ENCODE results near the gene CD81.

CD81 gene

GRCh38 chr11:2388431-2389376, 11.6 kb downstream of the CD81 start:
- DNase-seq (ENCODE audit: insufficient read length, low spot score) (no peak), FAIRE-seq (no peak)

GRCh38 chr11:2389377-2390026, 12.4 kb downstream of the CD81 start:
- FAIRE-seq (peak; percentile 54), DNase-seq (ENCODE audit: insufficient read length, low spot score) (no peak)

GRCh38 chr11:2390091-2390724, 13.1 kb downstream of the CD81 start:
- FAIRE-seq (no peak), DNase-seq (ENCODE audit: insufficient read length, low spot score) (no peak)

DNA sequence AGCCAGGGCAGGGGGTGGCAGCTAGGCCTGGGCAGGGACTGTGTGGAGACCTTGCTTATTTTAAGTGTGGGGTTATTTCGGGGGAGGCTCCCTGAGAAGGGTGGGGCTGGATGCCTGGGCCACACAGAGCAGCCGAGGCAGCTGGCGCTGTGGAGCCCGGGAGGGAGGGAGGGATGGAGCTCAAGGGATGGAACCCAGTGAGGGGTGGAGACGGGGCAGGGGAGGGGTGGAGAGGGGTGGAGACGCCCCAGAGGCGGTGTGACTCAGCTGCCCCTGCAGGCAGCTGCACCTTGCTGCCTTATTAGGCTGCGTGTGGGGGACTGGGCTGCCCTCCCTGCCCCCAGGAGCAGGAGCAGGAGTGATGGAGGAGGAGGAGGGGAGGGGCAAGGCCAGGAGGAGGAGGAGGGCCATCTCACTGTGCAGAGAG, 13.6 kb downstream of the CD81 start:
- DNase-seq (ENCODE audit: insufficient read length, low spot score): no peak
- FAIRE-seq: no peak

- DNase-seq (ENCODE audit: insufficient read length, low spot score): no peak
- FAIRE-seq: no peak
Measured at GRCh38 chr11:2391181-2391975, 14.3 kb downstream of the CD81 start.

DNA sequence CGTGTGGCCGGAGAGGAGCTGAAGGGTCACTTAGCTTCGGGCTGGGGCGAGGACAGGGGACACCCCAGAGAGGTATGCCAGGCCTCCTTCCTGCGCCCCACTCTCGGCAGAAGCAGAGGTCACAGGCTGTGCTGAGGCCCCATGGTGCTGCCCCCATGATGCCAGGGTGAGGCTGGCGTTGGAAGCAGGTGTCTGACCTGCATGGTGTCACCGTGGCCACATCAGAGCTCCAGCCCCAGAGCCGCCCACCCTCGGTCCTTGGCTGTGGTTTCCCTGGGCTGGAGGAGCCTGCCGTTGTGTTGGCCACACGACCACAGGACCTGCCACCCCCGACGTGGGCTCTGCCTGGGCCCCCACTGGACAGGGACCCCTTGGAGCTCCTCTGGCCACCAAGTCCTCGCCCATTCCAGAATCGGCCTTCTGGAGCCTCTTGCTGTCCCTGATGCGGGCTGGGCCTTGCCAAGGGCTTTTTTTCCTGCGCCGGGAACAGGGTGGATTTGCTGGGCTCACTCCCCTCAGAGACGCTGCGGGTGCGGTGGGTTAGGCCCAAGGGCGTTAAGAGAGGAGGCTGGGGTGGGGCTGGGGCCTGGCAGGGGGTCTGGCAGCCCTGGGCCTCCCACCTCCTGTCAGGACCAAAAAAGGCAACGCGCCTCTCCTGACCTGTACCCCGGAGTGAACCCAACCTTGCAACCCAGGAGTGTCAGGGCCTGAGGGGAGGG, 15.3 kb downstream of the CD81 start:
- FAIRE-seq: no peak
- no peak for DNase-seq (ENCODE audit: insufficient read length, low spot score)

GRCh38 chr11:2393111-2393868, 16.2 kb downstream of the CD81 start:
- DNase-seq (ENCODE audit: insufficient read length, low spot score): no peak
- FAIRE-seq: peak; percentile 54

DNA sequence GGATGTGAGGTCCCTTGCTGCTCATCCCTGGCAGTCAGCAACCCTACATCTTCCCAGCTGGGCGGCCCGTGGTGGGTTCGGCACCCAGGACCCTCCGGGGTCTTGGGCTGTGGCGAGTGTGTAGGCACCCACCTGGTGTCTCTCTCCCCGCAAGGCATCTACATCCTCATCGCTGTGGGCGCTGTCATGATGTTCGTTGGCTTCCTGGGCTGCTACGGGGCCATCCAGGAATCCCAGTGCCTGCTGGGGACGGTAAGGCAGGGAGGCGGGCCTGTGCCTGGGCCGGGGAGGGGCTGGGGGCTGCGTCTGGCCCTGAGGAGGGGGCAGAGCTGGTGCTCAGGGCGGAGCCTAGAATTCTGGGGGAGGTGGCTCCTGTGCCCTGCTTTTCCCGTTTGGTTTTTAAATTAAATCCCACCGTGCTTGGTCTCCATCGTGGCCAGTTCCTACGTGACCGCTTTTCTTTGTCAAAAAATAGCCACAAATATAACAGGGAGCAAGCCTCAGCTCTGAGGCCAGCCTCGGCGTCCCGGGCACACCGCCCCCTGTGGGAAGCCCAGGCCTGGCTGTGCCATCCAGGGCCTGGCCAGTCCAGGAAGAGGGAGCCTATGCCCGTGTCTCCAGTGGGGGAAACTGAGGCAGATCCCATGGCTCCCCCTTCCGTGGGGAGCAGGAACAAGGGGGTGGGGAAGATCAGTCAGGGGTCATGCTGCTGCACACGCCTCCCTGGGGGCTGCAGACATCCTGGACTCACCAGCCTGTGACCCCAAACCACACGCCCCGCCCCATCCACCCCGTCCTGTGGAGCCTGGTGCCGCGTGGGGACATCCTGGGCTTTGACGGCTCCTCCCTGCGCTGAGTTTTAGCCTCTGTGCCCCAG, 17.1 kb downstream of the CD81 start:
- FAIRE-seq (no peak), DNase-seq (ENCODE audit: insufficient read length, low spot score) (no peak)

GRCh38 chr11:2394818-2395105, 17.7 kb downstream of the CD81 start:
- DNase-seq (ENCODE audit: insufficient read length, low spot score) (no peak), FAIRE-seq (no peak)

GRCh38 chr11:2395211-2395730, 18.2 kb downstream of the CD81 start:
- no peak for FAIRE-seq

DNA sequence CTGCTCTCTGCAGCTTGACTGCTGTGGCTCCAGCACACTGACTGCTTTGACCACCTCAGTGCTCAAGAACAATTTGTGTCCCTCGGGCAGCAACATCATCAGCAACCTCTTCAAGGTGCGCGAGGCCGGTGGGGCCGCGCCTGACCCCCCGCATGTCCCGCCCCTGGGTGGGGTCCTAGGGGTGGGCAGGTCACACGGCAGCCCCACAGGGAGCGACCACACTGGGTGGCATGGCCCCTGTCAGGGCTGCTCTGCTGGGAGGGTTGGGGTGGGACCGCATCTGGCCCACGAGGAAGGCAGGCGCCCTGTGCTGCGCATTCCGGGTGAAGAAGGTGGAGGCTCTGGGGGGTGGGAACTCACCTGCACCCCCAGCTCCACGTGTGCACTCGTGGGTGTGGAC, 18.7 kb downstream of the CD81 start:
- FAIRE-seq: no peak
- no peak for DNase-seq (ENCODE audit: insufficient read length, low spot score)

More at GRCh38 chr11:2395211-2395730, 18.2 kb downstream of the CD81 start:
- DNase-seq (ENCODE audit: insufficient read length, low spot score): no peak

DNA sequence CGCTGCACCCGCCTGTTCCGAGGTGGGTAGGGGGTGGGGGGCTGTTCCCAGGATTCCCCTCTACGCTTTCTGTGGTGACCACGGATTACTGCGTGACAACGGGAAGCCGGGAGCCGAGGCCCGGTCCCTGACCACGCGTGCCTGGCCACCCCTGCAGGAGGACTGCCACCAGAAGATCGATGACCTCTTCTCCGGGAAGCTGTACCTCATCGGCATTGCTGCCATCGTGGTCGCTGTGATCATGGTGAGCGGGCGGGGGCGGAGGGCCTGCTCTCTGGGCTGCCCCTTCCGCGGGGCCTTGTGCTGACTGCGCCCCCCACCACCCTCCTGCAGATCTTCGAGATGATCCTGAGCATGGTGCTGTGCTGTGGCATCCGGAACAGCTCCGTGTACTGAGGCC, 19.4 kb downstream of the CD81 start:
- DNase-seq (ENCODE audit: insufficient read length, low spot score): no peak
- no peak for FAIRE-seq

DNA sequence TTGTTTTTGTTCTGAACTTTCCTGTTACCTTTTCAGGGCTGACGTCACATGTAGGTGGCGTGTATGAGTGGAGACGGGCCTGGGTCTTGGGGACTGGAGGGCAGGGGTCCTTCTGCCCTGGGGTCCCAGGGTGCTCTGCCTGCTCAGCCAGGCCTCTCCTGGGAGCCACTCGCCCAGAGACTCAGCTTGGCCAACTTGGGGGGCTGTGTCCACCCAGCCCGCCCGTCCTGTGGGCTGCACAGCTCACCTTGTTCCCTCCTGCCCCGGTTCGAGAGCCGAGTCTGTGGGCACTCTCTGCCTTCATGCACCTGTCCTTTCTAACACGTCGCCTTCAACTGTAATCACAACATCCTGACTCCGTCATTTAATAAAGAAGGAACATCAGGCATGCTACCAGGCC, 19.9 kb downstream of the CD81 start:
- no peak for DNase-seq (ENCODE audit: insufficient read length, low spot score)
- no peak for FAIRE-seq

GRCh38 chr11:2398664-2399355, 21.7 kb downstream of the CD81 start:
- DNase-seq (ENCODE audit: insufficient read length, low spot score) (no peak), FAIRE-seq (no peak)

DNA sequence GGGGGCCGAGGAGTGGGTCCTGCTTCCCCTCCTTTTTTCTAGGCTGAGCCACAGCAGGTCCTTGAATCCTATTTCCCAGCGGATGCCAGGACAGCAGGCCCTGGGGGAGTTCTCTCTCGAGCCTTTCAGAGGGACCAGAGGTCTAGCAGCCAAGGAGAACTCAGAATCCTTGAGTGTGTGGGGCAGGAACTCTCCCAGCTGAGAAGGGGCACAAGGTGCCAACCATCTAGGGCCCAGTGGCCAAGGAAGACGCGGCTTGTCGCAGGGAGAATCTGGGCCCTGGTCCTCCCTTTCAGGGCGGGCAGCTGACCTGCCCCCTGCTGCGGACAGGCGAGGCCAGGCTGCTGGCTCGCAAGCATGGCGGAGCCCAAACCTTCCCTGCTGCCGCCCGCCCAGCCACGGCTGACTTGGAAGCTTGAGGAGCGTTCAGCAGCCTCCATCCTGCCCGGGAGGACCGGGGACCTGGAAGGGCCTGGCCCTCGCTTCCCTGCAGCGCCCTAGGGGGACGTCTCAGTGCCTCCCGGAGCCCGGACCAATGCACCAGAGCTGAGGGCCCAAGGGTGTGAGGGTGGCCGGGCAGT, 22.5 kb downstream of the CD81 start:
- FAIRE-seq: no peak
- DNase-seq (ENCODE audit: insufficient read length, low spot score): no peak

DNA sequence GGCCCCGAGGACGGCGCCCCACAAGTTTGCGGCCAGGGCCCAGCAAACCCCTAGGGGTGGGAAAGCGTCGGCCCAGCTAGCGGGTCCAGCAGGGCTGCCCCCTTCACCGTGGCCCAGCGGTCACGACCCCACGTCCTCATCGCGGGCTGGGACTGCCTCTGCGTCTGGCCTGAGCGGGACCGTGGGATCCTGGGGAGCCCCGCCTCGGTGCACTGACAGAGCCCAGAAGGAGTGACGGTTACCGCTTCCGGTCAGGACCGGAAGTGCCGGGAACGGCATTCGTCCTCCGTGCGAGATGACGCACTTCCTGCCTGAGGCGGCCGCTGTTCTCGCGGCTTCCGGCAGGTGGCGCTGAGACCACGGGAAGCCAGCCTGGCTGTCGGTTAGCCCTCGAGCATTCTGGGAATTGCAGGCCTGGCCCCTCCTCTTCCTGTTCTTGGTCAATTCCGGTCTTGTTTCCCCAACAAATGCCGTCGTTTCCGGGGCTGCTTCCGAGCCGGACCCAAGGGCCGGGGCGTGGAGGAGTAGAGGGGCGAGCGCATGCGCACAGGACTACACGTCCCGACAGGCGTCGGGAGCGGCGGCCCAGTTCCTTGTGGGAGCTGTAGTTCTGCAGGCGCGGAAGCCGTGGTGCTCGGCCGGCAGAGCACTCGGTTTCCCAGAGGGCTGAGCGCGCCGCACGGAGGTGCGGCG, 23.1 kb downstream of the CD81 start, which contains the start of gene TSSC4:
TSSC4 (plus strand) TSS at position 682 of the 693 bp plus-strand sequence. CDS start 1,884 bp downstream, outside the sequence.
- FAIRE-seq: peak; percentile 99
- peak; percentile 100 for DNase-seq (ENCODE audit: insufficient read length, low spot score)
